ENCODE measurements around the gene OR9G1.
"Not testable (repeated sequence)": the region's sequence is repeated elsewhere in the genome, so short reads cannot be mapped to it uniquely, and the experiment has no call there.

OR9G1 gene

DNA sequence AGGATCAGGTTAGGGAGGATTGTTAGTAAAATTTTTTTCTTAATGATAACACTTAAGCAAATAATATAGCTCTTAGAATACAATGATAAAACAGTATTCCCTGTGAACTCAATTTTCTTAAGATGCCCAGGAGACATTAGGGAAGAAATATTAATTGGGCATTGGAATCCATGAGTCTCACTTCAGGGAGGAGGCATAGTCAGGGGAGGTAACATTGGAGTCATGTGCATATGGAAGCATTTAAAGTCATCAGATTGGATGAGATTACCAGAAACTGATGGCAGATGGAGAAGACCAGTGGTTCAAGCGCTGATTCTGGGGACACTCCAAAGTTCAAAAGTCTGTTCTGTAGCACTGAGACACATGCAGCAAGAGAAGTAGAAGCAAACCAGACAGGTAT is at the start of gene OR9G1:
OR9G1 (plus strand) TSS at position 301 of the 400 bp plus-strand sequence. CDS start 1,293 bp downstream, outside the sequence.
- no peak for DNase-seq (ENCODE audit: low read depth)

DNA sequence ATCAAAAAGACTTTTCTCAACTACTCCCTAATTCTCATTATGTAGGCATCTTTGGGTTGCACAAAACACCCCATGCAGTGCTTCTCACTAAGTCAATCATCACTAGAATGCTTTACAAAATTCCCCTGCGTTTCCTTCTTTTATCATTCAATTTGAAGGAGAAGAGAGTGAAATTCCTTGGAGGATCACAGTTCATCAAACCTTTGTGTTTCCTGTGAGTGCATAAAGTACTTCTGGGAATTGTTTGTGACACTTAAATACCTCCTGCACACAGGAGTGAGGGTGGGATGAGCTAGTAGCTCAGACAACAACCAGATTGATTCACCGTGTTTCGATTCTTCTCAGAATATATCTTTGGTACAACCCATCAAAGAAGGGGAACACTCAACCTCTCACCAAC is 39.1 kb upstream of the OR9G1 start:
- DNase-seq (ENCODE audit: low read depth): no peak

DNA sequence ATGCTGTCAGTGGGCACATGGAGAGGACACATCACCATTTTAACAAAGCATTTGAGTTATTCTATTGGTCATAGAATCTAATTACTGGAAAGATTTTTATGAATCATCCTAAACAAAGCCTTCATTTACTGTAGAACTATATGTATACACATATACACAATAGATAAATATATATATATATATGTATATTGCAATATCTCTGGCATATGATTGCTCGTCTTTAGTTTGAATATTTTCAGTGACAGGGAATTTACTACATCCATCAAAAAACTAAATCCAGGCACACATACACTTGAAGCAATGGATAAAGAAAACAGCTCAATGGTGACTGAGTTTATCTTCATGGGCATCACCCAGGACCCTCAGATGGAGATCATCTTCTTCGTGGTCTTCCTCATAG is 35.5 kb upstream of the OR9G1 start, which contains the start of gene OR5AR1:
OR5AR1 (plus strand) TSS at position 301 of the 400 bp plus-strand sequence; CDS start at position 301, 0 bp downstream.
- DNase-seq (ENCODE audit: low read depth): no peak

- DNase-seq (ENCODE audit: low read depth): no peak
Observed at GRCh38 chr11:56670984-56671383, 27.9 kb upstream of the OR9G1 start.

GRCh38 chr11:56688554-56689100 is 10.3 kb upstream of the OR9G1 start:
- DNase-seq (ENCODE audit: low read depth): no peak

- DNase-seq (ENCODE audit: low read depth): not testable (repeated sequence)
Observed at GRCh38 chr11:56691179-56691578, 7.7 kb upstream of the OR9G1 start.

GRCh38 chr11:56693428-56693827 is 5.5 kb upstream of the OR9G1 start:
- no peak for DNase-seq (ENCODE audit: low read depth)

GRCh38 chr11:56700242-56700913 is 1.5 kb downstream of the OR9G1 start:
- DNase-seq (ENCODE audit: low read depth): no peak

DNA sequence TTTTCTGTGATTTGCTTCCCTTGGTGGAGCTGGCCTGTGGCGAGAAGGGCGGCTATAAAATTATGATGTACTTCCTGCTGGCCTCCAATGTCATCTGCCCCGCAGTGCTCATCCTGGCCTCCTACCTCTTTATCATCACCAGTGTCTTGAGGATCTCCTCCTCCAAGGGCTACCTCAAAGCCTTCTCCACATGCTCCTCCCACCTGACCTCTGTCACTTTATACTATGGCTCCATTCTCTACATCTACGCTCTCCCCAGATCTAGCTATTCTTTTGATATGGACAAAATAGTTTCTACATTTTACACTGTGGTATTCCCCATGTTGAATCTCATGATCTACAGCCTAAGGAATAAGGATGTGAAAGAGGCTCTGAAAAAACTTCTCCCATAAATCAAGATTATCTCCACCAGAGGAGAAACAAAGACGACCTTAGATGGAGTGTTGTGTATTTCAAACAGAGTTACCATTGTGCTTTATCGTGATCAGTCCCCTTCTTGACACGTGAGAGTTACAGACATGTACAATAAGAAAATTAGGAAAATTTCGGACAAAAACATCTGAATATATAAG is 2.1 kb downstream of the OR9G1 start:
- no peak for DNase-seq (ENCODE audit: low read depth)

- no peak for DNase-seq (ENCODE audit: low read depth)
Observed at GRCh38 chr11:56705784-56706396, 7.0 kb downstream of the OR9G1 start.

DNA sequence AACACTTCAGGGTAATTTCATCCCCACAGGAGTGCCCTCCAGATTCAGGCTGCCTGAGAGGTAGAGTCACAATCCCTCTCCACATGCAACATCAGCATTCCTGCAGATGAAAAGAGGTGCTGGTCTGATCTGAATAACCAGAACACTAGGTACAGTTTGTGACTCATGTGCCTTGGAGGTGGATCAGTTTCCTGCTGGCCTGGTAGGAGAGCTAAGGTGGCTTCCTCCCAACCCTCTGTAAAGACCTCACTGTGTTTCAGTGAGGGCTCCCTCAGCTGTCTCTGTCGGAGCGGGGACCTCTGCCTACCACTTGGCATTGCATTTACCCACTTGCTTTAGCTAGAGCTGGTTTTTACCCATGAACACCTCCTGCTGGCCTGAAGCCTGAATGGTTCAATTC is 7.6 kb downstream of the OR9G1 start:
- no peak for DNase-seq (ENCODE audit: low read depth)

- DNase-seq (ENCODE audit: low read depth): no peak
Observed at GRCh38 chr11:56714206-56714605, 15.3 kb downstream of the OR9G1 start.

- DNase-seq (ENCODE audit: low read depth): no peak
Observed at GRCh38 chr11:56716379-56716854, 17.5 kb downstream of the OR9G1 start.

- DNase-seq (ENCODE audit: low read depth): no peak
Observed at GRCh38 chr11:56720513-56720912, 21.6 kb downstream of the OR9G1 start.

DNA sequence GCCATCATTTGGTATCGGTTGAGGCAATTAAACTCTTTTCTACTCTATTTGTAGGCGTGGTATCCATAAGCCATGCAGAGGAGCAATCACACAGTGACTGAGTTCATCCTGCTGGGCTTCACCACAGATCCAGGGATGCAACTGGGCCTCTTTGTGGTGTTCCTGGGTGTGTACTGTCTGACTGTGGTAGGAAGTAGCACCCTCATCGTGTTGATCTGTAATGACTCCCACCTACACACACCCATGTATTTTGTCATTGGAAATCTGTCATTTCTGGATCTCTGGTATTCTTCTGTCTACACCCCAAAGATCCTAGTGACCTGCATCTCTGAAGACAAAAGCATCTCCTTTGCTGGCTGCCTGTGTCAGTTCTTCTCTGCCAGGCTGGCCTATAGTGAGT is 41.2 kb downstream of the OR9G1 start:
- DNase-seq (ENCODE audit: low read depth): no peak

GRCh38 chr11:56740886-56741285 is 42.0 kb downstream of the OR9G1 start:
- DNase-seq (ENCODE audit: low read depth): no peak

- no peak for DNase-seq (ENCODE audit: low read depth)
Observed at GRCh38 chr11:56748597-56748996, 49.7 kb downstream of the OR9G1 start, which contains the start of gene OR9G4. TSS of gene OR9G4 (minus strand) at chr11:56748697. CDS start at chr11:56743766, 4,931 bp downstream.

DNA sequence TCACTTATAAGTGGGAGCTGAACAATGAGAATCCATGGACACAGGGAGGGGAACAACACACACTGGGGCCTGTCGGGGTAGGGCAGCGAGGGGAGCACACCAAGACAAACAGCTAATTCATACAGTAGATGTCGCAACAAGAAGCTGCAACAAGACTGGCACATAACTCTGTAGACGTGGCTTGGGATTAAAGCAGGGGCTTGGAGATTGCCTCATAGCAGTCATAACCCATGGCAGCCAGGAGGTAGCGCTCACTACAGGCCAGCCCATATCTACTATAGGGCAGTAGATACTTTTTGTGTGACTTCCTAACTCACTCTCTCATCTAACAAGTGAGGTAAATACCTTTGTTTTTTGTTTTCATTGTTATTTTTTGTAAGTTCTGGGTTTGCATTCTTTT is 51.3 kb downstream of the OR9G1 start:
- DNase-seq (ENCODE audit: low read depth): no peak

- no peak for DNase-seq (ENCODE audit: low read depth)
Observed at GRCh38 chr11:56751480-56751879, 52.6 kb downstream of the OR9G1 start.

Measured in activated T-helper 9 cell treated with anti-CD3 and anti-CD28 coated beads, Interleukin-2, amount 50 U/mL, for 16 hours (primary cell).